ENCODE results near the gene ADAMTSL1.

- TF ChIP-seq RAD21 (conservative IDR thresholded peaks at IDR 0.05) (no peak), CTCF (IDR thresholded peaks at IDR 0.05; ENCODE audit: poor library complexity, severe bottlenecking) (no peak), EP300 (conservative IDR thresholded peaks at IDR 0.05; ENCODE audit: poor library complexity, severe bottlenecking) (no peak), REST (IDR thresholded peaks at IDR 0.05; ENCODE audit: borderline replicate concordance) (no peak), POLR2AphosphoS5 (IDR thresholded peaks at IDR 0.05) (no peak)
These were observed 302.0 kb downstream of the ADAMTSL1 start for GRCh38 chr9:18775930-18776329.

All from neural cell (in vitro differentiated cells).